Glutamatergic neuron (in vitro differentiated cells): ENCODE data around the gene ELMO3. TPM values are rescaled to one million over a fixed set of nuclear protein-coding genes. Genes with fewer than 3 reads are reported as not detected.

Source experiments
- DNase-seq: peaks from one replicate; pipeline ENCODE4 v3.0.0; 2022
- H3K27ac Mint-ChIP-seq: one replicate; pipeline ENCODE4 v1.8.0; 2020; ENCODE audit warnings: mild to moderate bottlenecking, mixed read lengths, inconsistent platforms; ENCODE audit not compliant: unreplicated experiment
- H3K27me3 Mint-ChIP-seq: one replicate; pipeline ENCODE4 v1.8.0; 2020; ENCODE audit warnings: mild to moderate bottlenecking, moderate library complexity, mixed read lengths, inconsistent platforms; ENCODE audit not compliant: unreplicated experiment
- H3K36me3 Mint-ChIP-seq: one replicate; pipeline ENCODE4 v1.8.0; 2020; ENCODE audit warnings: mild to moderate bottlenecking, mixed read lengths, inconsistent platforms; ENCODE audit not compliant: unreplicated experiment
- H3K4me1 Mint-ChIP-seq: one replicate; pipeline ENCODE4 v1.8.0; 2020; ENCODE audit warnings: mild to moderate bottlenecking, low read depth, mixed read lengths, inconsistent platforms; ENCODE audit not compliant: unreplicated experiment
- H3K4me3 Mint-ChIP-seq: one replicate; pipeline ENCODE4 v1.8.0; 2020; ENCODE audit warnings: mild to moderate bottlenecking, mixed read lengths, inconsistent platforms; ENCODE audit not compliant: unreplicated experiment
- H3K9me3 Mint-ChIP-seq: one replicate; pipeline ENCODE4 v1.8.0; 2020; ENCODE audit warnings: mild to moderate bottlenecking, moderate library complexity, mixed read lengths, inconsistent platforms; ENCODE audit not compliant: unreplicated experiment
- total RNA-seq: library from RNA; stranded (reverse); fragmentation: NEBNext Ultra II Directional; extraction: Animal tissue kit (Norgen Biotek cat#: 25700); gene quantifications from one replicate; pipeline ENCODE4 v1.2.1, GENCODE V29; 2021; ENCODE audit not compliant: unreplicated experiment
- TF ChIP-seq, protein P1 (sequence below): fragments of 200-600 bp; sonication (generic); IDR thresholded peaks from one replicate; pipeline ENCODE4 v1.5.0; 2021; ENCODE audit not compliant: partially characterized antibody, unreplicated experiment

The ELMO3 gene
- total RNA-seq, 1 donor from 2014 or later, result 2.1 TPM

DNA sequence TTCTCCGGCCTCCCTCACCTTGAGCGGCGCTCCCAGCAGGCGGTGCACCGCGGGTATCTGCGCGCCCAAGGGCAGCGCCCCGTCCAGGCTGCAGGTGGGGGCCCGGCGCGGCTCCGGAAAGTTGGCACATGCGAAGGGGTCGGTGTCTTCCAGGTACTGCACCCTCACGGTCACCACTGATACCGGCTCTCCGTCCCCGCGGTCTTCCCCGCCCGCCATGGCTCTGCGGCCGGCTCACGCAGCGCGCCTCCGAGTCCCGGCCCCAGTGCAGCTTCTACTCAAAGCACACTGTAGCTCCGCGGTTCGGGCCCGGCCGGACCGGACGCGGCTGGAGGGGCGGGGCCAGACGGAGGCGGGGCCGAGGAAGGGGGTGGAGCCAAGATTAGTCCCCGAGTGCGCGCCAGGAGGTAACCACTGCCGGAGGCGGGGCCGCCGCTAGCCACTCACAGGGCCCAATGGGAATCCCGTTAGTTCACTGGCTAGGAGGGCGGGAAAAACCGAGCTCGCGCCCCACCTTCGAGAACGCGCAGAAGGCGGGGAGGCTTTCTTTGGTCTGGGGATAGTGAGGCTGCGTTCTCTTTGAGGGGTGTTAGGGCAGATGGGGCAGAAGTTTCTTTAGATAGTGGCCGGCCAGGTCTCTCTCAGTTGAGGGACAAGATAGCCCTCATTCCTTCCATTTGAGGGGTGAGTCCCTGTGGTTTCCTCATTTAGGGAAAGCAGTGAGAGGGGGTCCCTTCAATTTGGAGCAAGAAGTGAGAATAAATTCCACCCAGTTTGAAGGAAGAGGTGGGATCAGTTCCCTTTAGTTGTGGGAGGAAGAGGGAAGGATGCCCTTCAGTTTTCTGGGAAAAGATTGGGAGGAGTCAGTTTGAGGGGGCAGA, 48.5 kb downstream of the ELMO3 start, which contains the start of gene FHOD1:
TSS of gene FHOD1 (minus strand) at position 290 of the 881 bp plus-strand sequence. CDS start at position 219, 71 bp downstream.
- H3K27ac Mint-ChIP-seq, result no peak within 1 kb of the TSS
- peaks cover 9% of the 10 kb centered on the region for H3K9me3 Mint-ChIP-seq
- peaks cover 5% of the 10 kb centered on the region for H3K36me3 Mint-ChIP-seq
- H3K4me3 Mint-ChIP-seq, result peak within 1 kb of the TSS; percentile 92
- H3K4me1 Mint-ChIP-seq, result peaks cover 21% of the 10 kb centered on the region
- DNase-seq, result peak; percentile 87
- TF ChIP-seq, protein P1, sequence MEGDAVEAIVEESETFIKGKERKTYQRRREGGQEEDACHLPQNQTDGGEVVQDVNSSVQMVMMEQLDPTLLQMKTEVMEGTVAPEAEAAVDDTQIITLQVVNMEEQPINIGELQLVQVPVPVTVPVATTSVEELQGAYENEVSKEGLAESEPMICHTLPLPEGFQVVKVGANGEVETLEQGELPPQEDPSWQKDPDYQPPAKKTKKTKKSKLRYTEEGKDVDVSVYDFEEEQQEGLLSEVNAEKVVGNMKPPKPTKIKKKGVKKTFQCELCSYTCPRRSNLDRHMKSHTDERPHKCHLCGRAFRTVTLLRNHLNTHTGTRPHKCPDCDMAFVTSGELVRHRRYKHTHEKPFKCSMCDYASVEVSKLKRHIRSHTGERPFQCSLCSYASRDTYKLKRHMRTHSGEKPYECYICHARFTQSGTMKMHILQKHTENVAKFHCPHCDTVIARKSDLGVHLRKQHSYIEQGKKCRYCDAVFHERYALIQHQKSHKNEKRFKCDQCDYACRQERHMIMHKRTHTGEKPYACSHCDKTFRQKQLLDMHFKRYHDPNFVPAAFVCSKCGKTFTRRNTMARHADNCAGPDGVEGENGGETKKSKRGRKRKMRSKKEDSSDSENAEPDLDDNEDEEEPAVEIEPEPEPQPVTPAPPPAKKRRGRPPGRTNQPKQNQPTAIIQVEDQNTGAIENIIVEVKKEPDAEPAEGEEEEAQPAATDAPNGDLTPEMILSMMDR, result no peak
- peaks cover 24% of the 10 kb centered on the region for H3K27me3 Mint-ChIP-seq

DNA sequence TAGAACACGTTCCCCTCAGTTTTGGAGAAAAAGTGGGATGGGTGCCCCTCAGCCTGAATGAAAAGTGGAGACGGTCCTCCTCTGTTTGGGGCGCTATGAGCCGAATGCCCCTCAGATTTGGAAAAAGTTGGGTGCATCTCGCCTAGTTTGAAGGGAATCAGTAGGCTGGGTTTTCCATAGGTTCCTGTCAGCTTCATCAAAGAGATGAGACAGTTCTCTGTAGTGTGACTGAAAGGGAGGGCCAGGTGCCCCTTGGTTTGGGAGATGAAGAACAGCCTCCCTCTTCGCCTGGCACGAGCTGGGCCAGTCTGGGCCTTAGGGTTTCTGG, 49.1 kb downstream of the ELMO3 start:
- H3K36me3 Mint-ChIP-seq, result peaks cover 5% of the 10 kb centered on the region
- peak overlapping the region; percentile 92 for H3K4me3 Mint-ChIP-seq
- TF ChIP-seq, protein P1, result no peak
- peaks cover 21% of the 10 kb centered on the region for H3K4me1 Mint-ChIP-seq
- H3K27ac Mint-ChIP-seq, result no peak overlapping the region
- no peak for DNase-seq
- H3K27me3 Mint-ChIP-seq, result peaks cover 24% of the 10 kb centered on the region
- H3K9me3 Mint-ChIP-seq, result peaks cover 11% of the 10 kb centered on the region

DNA sequence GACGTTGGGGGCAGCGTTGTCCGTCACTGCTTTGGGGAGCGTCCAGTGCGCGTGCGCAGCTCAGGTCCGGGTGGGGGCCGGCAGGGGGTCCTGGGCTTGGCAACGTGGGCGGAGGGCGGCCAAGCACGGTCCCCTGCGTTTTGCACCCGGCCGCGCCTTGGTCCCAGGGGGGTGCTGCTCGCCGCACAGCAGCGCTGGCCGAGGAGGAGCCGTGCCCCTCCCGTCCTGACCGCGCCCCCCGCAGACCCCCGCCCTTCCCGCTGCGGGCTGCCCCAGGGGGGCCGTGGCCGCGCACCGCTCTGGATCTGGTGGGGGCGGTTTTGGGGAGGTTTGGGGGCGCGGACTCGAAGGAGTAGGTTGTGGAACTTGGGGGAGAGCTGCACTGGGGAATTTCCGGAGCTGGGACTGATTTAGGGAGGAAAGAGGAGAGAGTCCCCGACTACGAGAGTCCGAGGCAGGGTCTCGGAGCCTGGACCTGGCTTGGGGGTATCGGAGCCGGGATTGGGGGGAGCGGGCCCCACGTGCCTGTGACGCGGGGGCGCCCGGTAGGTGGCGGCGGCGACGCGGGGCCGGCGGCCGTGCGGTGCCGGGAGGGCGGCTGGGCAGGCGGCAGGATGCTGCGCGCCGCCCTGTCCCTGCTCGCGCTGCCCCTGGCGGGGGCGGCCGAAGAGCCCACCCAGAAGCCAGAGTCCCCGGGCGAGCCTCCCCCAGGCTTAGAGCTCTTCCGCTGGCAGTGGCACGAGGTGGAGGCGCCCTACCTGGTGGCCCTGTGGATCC, 49.7 kb downstream of the ELMO3 start, which contains the start of gene SLC9A5:
TSS of gene SLC9A5 (plus strand) at position 579 of the 777 bp plus-strand sequence. CDS start at position 615, 36 bp downstream.
- TF ChIP-seq, protein P1, result no peak
- Mint-ChIP-seq H3K4me1 (peaks cover 21% of the 10 kb centered on the region), H3K9me3 (peaks cover 13% of the 10 kb centered on the region), H3K27me3 (peaks cover 24% of the 10 kb centered on the region), H3K36me3 (peaks cover 5% of the 10 kb centered on the region), H3K4me3 (peak within 1 kb of the TSS; percentile 92), H3K27ac (no peak within 1 kb of the TSS)
- peak; percentile 46 for DNase-seq

DNA sequence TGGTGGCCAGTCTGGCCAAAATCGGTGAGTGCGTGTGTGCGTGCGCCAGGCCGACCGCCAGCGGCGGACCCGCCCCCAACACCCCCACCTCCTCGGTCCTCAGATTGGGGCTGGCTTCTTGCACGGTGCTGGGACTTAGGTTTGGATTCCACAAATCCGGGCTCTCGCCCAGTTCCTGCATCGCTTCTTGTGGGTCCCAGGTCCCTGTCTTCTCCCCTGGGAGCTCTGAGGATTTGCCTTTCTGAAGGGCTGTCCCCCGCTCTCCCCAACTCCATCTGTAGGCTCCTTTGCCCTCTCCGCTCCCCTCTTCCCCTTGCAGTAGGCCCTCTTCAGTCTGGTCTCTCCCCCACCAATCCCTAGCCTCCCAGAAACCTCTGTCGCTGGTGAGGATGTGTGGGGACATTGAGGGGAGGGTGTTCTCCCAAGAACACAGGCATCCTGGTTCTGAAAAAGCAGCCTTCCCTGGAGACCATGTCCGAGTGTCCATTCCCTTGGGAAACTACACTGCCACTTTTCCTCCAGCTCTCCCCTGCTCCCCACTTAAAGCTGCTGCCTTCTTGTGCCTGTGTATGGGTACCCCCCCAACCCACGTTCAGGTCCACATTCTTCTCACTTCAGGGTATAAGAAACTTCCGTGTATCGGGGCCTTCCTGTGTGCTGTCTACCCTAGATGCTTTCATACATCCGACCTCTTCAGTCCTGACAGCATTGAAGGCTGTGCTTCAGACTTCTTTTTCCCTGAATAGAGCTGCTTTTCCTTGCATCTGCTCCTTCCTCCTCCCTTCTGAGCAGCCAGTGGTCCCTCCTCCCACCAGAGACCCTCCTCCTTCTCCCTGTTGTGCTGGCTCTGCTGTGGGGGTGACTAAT, 50.5 kb downstream of the ELMO3 start:
- no peak for DNase-seq
- peaks cover 21% of the 10 kb centered on the region for H3K4me1 Mint-ChIP-seq
- peaks cover 13% of the 10 kb centered on the region for H3K9me3 Mint-ChIP-seq
- peaks cover 5% of the 10 kb centered on the region for H3K36me3 Mint-ChIP-seq
- TF ChIP-seq, protein P1, result no peak
- peaks cover 24% of the 10 kb centered on the region for H3K27me3 Mint-ChIP-seq
- peak overlapping the region; percentile 87 for H3K4me3 Mint-ChIP-seq
- H3K27ac Mint-ChIP-seq, result no peak overlapping the region
